ENCODE data around the gene RIPOR3.
"Not testable (repeated sequence)": the region's sequence is repeated elsewhere in the genome, so short reads cannot be mapped to it uniquely, and the experiment has no call there.

Gene RIPOR3

DNA sequence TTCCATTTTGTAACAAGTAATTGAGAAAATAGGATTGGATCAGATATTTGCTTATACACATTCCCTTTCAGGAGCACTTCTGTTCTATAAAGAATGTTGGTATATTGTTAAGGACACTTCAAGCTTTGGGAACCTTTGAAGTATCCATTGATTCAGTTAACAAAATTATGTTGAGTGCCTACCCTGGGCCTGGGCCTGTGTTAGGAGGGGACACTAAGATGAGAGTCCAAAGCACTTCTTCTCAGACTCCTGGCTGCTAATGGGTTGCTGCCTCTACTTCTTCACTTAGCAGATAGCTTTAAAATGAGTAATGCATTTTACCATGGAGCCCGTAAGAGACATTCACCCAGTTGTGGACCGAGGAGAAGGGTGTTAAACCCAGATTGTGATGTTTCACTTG is 140.8 kb downstream of the RIPOR3 start:
- no peak for ATAC-seq

DNA sequence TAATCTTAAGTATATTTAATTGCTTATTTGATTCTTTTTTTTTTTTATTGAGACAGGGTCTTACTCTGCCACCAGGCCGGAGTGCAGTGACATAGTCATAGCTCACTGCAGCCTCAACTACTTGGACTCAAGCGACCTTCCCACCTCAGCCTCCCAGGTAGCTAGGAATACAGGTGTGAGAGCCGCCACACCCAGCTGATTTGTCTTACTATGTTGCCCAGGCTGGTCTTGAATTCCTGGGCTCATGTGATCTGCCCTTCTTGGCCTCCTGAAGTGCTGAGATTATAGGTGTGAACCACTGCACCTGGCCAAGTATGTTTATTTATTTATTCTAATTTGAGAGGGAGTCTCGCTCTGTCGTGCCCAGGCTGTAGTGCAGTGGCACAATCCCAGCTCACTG is 142.9 kb downstream of the RIPOR3 start:
- ATAC-seq, result no peak

More for the DNA sequence above, 140.8 kb downstream of the RIPOR3 start:
- no peak for DNase-seq

DNA sequence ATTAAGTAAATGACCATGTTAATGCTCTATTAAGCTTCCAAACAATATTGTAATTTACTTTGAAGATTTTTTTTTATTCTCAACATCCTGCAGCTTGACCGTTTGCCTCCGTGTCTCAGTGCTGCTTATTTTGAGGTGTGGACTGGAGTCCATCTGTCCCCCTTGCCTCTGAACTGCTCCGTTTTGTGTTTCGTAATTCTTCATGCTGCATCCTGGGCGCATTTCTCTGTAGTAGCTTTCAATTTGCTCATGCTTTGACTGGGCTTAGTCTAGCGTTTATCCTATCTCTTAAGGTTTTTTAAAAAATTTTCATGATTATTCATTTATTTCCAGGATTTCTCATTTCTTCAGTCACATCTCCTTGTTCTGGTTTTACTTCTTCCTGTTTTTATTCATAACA is 143.4 kb downstream of the RIPOR3 start:
- no peak for ATAC-seq
- no peak for DNase-seq

More for the DNA sequence above, 142.9 kb downstream of the RIPOR3 start:
- DNase-seq, result no peak

DNA sequence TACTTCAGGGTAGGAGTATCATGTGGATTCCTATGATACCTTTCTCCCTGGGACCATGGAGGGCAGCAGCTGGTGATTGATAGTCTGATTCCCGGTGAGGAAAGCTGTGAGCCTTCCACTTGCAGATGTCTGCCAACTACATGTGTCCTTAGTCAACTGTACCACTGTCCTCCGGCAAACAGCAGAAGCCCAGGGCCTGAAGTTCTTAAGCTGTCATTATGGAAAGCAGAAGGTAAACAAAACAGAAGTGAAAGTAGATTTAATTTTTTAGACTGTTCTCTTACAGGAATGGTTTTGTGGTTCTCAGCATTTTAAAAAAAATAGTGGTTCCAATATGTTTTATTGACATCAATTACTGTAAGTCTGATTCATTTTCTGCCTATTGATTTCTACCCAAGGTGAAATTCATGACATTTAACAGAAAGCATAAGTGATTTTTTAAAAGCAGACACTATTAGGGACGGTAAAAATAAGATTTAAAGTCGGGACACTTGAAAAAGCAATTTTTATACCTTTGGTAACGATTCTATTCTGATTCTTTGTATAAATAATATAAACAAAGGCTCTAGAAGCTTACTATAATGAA is 144.5 kb downstream of the RIPOR3 start:
- DNase-seq, result no peak

DNA sequence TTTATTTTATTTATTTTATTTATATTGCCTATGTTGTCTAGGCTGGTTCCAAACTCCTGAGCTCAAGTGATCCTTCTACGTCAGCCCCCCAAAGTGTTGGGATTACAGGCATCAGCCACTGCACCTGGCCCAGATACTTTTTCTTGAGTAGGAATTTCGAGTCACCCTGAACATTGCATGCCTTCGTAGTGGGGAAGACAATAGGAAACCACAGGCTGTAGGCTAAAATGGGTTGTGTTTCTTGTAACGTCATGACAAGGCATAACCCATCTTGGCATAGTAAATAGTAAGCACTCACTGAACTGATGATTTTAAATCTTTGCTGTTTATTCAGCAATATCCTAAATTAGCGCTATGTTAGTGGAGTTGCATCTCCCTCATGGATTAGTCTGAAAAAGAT is 146.2 kb downstream of the RIPOR3 start:
- ATAC-seq, result no peak
- DNase-seq, result no peak

More for the DNA sequence above, 144.5 kb downstream of the RIPOR3 start:
- ATAC-seq, result peak; percentile 62

DNA sequence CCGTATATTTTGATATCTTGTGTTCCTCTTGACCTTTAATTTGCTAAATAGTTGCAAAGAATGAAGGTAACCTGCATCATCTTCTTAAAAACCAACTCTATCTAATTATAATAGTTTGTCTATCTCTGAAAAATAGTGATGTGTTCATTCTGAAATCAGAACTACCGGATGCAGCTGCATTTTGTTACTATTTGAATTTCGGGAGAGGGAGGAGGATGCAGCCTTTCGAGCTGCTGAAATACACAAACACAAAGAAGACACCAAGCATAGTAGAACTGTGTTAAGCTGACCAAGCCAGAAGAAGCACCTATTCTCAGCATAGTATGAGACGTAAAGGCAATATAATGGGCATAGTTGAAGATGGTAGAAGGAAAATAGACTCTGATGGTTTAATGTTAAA is 148.0 kb downstream of the RIPOR3 start:
- ATAC-seq (no peak), DNase-seq (no peak)

DNA sequence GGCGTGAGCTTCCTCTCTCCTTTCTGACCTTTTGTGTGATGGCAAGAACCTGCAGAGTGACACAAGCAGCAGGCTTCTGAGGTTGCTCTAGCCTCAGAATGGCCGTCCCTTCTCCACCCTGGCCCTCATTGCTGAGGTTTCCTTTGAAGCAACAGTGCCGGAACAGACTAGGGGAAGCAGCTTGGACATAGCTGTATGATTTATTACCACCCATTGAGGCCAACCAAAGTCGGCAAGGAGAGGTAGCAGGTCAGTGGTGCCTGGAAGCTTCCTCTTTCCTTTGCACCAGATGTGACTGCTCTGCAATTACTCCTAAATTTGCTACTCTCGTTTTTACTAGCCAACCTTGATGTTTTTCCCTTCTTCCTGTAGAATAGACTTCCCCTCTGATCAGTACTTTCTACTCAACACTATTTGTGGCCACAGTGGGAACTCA is 149.7 kb downstream of the RIPOR3 start:
- ATAC-seq, result peak; percentile 32

DNA sequence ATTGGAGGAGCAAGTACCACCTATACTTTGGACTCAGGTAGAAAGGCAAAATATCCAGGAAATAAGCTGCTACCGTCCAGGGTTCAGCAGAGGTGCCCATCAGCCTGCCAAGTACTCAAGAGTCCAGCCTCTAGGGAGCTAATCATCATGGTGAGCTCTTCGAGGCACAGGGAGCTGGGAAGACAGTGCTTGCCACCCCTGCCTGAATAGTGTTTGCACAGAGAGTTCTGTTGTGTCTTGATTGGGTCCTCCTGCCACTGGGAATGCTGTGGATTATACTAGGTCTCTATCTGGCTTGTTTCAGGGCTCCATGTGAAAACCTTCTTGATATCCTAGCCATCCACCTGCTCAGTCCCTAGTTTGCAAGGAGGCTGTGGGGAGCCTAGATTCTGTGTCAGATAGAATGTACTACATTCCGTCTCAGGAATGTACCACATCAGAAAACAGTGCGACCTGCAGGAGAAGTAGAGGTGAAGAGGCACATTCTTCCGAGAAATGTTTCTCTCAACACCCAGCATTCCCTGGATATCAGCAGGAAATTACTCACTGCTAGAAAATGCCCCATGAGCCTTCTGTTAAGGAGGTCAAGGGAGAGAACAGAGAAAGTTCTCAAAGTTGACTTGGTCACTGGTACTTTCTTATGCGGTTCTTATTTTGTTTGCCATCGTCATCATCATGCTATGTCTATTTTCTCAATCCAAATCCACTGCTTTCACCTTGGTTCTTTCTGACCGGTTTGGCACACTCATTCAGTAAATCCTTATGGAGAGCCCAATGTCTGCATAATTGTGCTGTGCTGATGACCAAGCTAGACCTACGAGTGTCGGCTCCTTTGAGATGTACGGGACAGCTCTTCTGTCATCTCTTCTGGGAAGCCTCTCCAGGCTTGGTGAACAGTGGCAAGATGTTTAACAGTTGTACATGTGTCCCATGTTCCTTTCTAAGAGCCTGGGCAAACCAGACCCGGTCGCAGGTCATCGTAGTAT is 150.4 kb downstream of the RIPOR3 start:
- DNase-seq, result no peak
- peak; percentile 23 for ATAC-seq

More for the DNA sequence above, 149.7 kb downstream of the RIPOR3 start:
- no peak for DNase-seq

DNA sequence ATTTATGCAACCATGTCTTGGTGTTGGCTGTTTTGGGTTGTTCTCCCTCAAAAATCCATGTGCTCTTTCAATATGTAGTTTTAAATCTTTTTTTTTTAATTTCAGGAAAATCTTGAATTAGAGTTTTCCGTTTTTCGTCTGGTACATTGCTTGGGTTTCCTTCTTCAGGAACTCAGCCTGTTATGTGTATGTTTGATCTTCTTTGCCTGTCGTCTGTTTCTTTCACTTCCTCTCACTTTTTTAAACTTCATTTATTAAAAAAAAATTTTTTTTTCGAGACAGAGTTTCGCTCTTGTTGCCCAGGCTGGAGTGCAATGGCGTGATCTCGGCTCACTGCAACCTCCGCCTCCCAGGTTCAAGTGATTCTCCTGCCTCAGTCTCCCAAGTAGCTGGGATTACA is 151.5 kb downstream of the RIPOR3 start:
- not testable (repeated sequence) for DNase-seq, ATAC-seq

- ATAC-seq (no peak), DNase-seq (no peak)
Observed at GRCh38 chr20:50538276-50538675, 153.1 kb downstream of the RIPOR3 start.

- no peak for ATAC-seq
- no peak for DNase-seq
Observed at GRCh38 chr20:50537546-50538201, 153.7 kb downstream of the RIPOR3 start.

DNA sequence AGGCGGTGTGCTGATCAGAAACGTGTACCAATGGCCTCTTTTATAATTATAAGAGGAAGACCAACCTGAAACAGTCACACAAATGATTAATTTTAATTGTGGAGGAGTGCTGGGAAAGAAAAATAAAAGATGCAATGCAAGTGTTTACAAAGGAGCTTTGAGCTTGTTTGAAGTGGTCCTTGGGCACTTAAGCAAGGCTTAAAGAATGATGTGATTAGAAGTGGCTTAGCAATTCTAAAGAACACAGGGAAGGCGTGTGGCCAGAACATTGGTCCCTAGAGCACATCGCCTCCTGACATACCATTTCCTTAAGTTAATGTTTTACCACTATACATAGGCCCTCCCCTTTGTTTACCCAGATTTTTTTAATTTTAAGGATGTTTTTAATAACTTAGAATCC is 155.0 kb downstream of the RIPOR3 start:
- ATAC-seq, result no peak
- no peak for DNase-seq
